Dedifferentiated amniotic fluid mesenchymal stem cell (primary cell): Measurements from ENCODE around the gene THSD4.

ENCODE experiments used
- DNase-seq: peaks from one replicate; pipeline ENCODE4 v3.0.0-alpha.2; 2016; ENCODE audit errors: extremely low spot score

THSD4 gene

GRCh38 chr15:71575474-71576045, 460.3 kb downstream of the THSD4 start:
- DNase-seq, result no peak

- no peak for DNase-seq
Measured at GRCh38 chr15:71577071-71577470, 461.8 kb downstream of the THSD4 start.

GRCh38 chr15:71581398-71581930, 466.2 kb downstream of the THSD4 start:
- no peak for DNase-seq

DNA sequence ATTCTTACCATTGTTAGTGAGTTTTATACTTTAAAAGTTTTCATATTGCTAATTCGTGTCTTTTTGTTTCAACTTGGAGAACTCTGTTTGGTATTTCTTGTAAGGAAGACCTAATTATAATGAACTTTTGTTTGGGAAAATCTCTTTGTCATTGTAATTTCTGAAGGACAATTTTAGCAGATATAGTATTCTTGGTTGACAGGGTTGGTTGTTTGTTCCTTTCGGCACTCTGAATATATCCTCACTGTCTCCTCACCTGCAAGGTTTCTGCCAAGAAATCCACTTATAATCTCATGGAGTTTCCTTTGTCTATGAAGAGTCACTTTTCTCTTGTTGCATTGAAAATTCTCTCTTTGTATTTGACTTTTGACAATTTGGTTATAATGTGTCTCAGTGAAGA, 469.9 kb downstream of the THSD4 start:
- no peak for DNase-seq

DNA sequence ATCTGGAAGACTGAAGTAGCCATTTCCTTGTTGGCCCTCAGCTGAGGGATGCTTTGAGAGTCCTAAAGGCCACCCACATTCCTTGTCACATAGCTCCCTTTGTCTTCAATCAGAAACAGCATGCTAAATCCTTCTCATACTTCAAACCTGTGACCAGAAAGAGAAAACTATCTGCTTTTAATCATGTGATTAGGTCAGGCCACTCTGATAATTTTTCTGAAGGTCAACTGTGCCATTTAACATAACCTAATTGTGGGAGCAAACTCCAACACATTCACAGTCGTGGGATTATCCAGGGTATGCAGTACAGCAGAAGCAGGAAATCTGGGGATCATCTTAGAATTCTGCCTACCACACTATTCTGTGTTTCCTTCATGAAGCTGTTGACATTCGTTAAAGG, 471.2 kb downstream of the THSD4 start:
- DNase-seq, result no peak

- DNase-seq, result peak; percentile 29
Measured at GRCh38 chr15:71588746-71589145, 473.5 kb downstream of the THSD4 start.

DNA sequence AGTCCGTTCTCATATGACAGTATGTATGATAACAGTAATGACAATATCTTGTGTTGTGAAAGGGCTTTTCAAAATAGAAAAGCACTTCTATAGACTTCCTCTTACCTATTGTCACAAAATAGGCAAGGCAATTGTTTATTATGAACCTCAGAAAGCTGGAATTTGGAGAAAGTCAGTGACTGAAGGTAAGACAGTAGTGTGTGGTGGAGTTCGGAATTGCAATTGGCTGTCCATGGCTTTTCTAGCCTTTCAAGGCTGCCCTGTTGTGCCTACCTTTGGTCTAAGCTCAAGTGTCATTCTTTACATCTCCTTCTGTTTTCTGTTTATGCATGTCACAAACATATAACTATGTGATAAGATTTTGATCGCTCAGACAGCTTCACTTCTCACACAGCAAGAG, 475.8 kb downstream of the THSD4 start:
- no peak for DNase-seq

DNA sequence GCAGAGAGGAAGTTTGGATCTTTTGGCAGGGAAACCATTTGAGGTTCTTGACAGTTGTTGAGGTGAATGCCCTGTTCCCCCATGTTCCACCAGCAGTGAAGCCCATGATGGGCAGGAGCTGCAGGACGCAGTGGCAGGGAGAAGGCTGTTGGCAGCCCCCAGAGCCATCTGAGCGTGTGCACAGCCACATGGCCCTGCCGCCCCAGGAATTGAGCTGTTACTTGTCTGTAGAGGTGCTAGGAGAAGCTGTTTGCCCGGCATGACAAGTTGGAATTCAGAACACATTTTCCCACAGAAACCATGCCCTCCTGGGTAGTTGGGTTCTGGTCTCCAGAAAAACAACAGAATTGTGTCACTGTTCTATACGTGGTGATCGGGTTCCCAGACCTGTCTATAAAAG, 476.9 kb downstream of the THSD4 start:
- no peak for DNase-seq

- no peak for DNase-seq
Measured at GRCh38 chr15:71595846-71596553, 480.7 kb downstream of the THSD4 start.

DNA sequence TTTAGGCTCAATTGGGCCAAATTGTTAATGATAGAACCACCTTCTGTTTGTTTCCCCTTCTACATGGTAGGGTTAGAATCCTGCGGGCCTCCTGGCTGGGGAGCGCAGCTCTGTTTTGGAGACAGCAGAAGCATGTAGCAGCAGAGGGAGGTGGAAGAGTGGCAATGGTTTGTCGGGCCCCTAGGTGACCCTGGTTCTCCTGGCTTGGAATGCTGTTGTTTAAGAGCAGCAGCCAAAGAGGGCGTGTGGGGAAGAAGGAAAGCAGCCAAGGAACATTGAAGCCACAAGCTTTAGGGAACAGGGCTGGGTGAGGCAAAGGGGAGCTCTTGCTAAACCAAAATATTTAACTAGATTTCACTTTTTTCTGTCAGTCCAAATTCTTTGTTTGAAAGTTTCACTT, 481.4 kb downstream of the THSD4 start:
- peak; percentile 22 for DNase-seq

GRCh38 chr15:71597126-71597525, 481.9 kb downstream of the THSD4 start:
- no peak for DNase-seq

DNA sequence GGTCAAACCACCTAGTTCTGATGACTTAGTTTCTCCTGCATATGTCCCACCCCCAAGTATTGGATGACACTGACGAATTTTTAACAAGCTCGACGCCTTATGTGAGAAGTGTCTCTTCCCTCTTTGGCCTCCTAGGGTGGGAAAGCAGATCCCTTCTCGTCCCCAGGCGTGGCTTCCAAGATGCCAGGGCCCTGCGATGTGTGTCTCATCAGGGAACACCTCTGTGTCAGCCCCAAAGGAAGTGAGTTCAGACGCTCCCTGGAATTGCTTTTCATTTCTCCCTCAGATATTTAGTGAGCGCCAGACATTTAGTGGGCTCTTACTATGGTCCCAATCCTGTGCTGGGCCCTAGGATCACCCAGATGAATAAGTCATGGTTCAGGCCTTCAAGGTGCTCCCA, 482.4 kb downstream of the THSD4 start:
- no peak for DNase-seq

- DNase-seq, result no peak
Measured at GRCh38 chr15:71598741-71599140, 483.5 kb downstream of the THSD4 start.

DNA sequence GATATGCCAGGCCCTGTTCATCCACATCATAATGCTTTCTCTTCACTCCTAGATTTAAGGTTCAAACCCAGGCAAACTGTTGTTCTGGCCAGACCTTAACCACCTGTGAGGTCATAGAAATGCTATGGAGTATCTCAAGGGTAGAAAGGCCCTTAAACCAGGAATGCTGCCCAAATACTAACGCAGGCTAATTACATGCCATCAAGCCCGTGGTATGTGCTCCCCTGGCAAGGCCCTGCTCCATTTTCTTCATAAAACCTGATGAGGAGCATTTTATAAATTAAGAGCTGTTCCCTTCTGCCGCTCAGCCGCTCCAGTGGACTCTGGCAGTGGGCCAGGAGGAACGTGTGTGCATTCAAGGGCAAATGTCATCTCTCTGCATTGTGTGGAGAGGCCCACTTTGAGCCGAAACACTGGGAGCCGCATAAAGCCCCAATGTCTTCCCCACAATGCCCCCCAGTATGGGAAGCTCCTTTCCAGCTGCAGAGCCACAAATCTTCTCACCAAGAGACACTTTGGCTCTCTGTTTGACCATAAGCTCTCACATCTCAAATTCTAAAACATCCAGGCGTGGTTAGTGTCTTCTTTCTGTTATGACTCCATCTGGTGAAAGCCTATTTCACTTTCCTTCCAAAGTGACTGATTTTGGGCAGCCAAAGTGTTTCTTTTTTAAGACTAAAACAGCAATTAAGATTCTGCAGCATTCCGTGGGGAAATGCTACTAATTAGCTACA, 484.3 kb downstream of the THSD4 start:
- no peak for DNase-seq

GRCh38 chr15:71600237-71600636, 485.0 kb downstream of the THSD4 start:
- DNase-seq, result no peak

DNA sequence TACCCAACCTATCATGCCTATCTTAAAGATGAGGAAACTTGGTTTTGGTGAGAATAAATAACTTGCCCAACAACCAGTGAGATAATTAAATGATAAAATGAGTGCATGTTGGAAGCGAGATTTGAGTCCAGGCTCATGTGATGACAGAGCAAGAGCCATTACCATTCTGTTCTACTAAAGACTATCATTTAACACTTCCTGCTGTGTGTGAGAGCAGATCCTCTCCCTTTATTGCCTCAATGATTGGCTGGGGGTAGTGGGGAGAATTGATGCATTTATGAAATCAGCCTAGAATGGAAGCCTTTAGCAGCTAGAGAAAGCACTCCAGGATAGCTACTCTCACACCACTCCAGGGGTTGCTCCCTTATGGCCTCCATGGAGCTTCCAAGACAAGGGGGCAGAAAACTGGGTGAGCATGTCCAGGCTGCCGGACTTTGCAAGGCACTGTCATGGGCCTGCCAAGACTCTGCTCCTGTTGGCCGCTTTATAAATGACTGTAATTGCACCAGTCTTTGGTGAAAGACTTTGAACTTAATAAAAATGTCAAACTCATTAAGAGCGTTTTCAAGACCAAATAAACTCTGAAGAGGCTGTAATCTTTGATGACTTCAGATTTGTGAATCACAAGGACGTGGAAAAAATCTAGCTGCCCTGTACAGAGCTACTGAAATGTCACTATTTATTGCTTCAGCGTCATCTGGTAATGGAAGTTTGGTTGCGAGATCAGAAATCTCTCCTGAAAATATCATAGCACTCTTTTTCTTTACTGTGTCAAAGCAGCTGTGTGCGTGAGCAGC, 486.0 kb downstream of the THSD4 start:
- no peak for DNase-seq

DNA sequence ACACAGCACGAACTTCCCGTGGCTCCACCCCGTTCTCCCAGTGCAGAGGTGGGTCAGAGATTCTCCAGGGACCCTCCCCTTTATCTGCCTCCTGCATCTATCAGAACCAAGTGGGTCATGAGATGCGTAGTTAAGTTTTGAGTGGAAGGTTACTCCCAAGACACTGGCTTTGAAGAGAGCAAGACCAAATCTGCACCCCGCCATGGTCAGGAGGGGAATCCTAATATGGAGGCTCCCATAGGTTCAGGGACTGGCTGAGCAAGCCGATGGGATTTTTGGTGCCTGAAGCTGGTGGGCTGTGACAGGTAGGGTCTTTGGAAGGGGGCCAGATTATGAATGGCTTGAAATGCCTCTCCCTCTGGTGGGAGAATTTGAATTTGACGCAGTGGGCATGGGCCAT, 488.1 kb downstream of the THSD4 start:
- no peak for DNase-seq

DNA sequence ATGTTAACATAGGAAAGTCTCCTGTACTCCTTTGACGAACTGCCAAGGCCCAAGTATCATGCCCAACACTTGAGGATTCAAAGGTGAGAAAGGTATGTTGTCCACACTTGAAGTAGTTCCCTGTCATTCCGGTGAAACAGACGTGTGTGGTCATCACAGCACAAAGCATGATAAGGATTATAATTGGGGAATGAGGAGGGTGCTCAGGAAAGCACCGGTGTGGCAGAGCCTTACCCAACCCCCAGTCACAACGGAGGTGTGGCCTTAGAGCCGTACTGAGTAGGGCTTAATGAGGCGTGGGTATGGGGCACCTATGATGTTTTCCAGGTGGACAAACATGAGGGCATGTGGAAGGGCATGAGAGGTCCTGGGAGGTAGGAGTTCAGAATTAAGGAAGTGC, 492.1 kb downstream of the THSD4 start:
- no peak for DNase-seq

GRCh38 chr15:71610728-71611552, 495.7 kb downstream of the THSD4 start:
- DNase-seq, result no peak

DNA sequence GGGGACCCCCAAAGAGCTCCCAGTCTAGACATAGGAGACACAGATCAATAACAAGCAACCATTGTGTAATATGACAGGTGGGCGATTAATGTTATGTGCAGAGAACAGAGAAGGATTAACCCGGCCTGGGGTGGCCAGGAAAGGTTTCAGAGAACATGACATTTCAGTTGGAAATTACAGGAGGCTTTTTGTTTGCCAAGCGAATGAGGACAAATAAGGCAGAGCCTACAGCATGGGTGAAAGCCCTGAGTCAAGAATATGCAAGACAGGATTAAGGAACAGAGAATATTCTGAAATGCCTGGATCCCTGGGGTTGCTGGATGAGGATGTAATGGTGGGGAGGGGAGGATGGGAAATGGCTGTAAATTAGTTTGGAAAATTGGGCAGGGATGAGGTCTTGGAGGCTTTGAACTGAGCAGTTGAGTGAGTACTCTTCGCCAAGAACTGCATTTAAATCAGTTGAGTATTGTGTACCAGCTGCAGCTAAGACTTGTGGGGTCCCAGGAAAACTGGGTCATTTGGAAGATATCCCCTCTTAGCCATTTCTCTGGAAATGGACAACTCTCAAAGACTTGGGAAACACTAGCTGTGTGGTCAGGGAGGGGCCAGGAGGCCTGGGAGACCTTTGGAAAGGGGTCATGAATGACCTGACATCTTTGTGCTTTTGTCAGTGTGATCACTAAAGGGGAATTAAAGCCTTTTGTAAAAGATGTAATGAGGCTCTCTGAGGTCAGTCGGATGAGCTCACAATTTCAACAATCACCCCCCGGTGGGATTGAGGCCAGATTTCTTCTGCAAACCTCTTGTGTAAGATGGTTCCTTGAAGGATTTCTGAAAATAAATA, 496.5 kb downstream of the THSD4 start:
- DNase-seq, result no peak
